ENCODE measurements around the gene SLC22A31. TPM values are rescaled to one million over a fixed set of nuclear protein-coding genes. Genes with fewer than 3 reads are reported as not detected.
A peak's percentile ranks its signal among the peaks of the same experiment; 100 is the strongest.

Gene SLC22A31
- total and polyA plus RNA-seq, 9 of the 15 experiments (the other 6 are each of a cell fraction or from before 2014, with no cell fraction given): 0.29 to 2.2 (median 0.47) TPM; not detected in 3

DNA sequence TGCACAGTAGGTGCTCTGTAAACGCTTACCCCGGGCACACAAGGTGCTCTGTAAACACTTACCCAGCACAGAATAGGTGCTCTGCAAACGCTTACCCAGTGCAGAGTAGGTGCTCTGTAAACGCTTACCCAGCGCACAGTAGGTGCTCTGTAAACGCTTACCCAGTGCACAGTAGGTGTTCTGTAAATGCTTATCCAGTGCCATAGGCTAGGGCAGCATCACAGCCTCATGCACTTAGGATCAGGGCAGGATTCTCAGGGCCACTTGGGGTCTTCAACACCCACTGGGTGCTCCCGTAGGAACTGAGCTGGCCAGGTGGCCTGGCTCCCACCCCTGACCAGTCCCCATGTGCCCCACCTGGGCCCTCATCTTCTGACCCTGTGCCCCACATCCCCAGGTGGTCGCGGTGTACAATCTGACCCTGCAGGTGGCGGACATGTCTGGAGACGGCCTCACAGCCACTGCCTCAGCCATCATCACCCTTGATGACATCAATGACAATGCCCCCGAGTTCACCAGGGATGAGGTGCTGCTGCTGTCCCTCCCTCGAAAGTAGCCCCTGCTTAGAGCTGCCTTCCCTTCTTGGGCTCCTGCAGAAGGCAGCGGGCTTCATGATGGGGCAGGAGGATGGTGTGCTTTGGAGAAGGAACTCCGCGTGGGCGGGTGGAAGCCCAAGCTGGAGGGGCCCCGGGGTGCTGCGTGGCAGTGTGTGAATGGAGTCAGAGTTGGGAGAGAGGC, 13.1 kb downstream of the SLC22A31 start (continued):
- TF ChIP-seq, protein P1, sequence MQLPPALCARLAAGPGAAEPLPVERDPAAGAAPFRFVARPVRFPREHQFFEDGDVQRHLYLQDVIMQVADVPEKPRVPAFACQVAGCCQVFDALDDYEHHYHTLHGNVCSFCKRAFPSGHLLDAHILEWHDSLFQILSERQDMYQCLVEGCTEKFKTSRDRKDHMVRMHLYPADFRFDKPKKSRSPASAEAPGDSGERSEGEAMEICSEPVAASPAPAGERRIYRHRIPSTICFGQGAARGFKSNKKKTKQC (CRISPR knock-in tag; IDR thresholded peaks at IDR 0.05): no peak
- TF ChIP-seq, protein P2, sequence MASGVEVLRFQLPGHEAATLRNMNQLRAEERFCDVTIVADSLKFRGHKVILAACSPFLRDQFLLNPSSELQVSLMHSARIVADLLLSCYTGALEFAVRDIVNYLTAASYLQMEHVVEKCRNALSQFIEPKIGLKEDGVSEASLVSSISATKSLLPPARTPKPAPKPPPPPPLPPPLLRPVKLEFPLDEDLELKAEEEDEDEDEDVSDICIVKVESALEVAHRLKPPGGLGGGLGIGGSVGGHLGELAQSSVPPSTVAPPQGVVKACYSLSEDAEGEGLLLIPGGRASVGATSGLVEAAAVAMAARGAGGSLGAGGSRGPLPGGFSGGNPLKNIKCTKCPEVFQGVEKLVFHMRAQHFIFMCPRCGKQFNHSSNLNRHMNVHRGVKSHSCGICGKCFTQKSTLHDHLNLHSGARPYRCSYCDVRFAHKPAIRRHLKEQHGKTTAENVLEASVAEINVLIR (CRISPR knock-in tag; IDR thresholded peaks at IDR 0.05): no peak
- TF ChIP-seq, protein P3, sequence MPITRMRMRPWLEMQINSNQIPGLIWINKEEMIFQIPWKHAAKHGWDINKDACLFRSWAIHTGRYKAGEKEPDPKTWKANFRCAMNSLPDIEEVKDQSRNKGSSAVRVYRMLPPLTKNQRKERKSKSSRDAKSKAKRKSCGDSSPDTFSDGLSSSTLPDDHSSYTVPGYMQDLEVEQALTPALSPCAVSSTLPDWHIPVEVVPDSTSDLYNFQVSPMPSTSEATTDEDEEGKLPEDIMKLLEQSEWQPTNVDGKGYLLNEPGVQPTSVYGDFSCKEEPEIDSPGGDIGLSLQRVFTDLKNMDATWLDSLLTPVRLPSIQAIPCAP (CRISPR knock-in tag; IDR thresholded peaks at IDR 0.05; ENCODE audit: borderline replicate concordance): no peak
- TF ChIP-seq RHOXF2B (CRISPR knock-in tag; conservative IDR thresholded peaks at IDR 0.05): no peak
- TF ChIP-seq CREM (IDR thresholded peaks at IDR 0.05; ENCODE audit: low read depth): 0 out of 2 replicates have a peak, but pooled peaks have one; percentile 6
- TF ChIP-seq, protein P4, sequence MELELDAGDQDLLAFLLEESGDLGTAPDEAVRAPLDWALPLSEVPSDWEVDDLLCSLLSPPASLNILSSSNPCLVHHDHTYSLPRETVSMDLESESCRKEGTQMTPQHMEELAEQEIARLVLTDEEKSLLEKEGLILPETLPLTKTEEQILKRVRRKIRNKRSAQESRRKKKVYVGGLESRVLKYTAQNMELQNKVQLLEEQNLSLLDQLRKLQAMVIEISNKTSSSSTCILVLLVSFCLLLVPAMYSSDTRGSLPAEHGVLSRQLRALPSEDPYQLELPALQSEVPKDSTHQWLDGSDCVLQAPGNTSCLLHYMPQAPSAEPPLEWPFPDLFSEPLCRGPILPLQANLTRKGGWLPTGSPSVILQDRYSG (tag; conservative IDR thresholded peaks at IDR 0.05; ENCODE audit: low read depth): 0 out of 2 replicates have a peak, but pooled peaks have one; percentile 31
- TF ChIP-seq, protein P5, sequence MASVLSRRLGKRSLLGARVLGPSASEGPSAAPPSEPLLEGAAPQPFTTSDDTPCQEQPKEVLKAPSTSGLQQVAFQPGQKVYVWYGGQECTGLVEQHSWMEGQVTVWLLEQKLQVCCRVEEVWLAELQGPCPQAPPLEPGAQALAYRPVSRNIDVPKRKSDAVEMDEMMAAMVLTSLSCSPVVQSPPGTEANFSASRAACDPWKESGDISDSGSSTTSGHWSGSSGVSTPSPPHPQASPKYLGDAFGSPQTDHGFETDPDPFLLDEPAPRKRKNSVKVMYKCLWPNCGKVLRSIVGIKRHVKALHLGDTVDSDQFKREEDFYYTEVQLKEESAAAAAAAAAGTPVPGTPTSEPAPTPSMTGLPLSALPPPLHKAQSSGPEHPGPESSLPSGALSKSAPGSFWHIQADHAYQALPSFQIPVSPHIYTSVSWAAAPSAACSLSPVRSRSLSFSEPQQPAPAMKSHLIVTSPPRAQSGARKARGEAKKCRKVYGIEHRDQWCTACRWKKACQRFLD (CRISPR knock-in tag; IDR thresholded peaks at IDR 0.05): no peak
- TF ChIP-seq, protein P6, sequence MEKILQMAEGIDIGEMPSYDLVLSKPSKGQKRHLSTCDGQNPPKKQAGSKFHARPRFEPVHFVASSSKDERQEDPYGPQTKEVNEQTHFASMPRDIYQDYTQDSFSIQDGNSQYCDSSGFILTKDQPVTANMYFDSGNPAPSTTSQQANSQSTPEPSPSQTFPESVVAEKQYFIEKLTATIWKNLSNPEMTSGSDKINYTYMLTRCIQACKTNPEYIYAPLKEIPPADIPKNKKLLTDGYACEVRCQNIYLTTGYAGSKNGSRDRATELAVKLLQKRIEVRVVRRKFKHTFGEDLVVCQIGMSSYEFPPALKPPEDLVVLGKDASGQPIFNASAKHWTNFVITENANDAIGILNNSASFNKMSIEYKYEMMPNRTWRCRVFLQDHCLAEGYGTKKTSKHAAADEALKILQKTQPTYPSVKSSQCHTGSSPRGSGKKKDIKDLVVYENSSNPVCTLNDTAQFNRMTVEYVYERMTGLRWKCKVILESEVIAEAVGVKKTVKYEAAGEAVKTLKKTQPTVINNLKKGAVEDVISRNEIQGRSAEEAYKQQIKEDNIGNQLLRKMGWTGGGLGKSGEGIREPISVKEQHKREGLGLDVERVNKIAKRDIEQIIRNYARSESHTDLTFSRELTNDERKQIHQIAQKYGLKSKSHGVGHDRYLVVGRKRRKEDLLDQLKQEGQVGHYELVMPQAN (IDR thresholded peaks at IDR 0.05; ENCODE audit: borderline replicate concordance): no peak
- TF ChIP-seq ZNF644 (tag; IDR thresholded peaks at IDR 0.05; ENCODE audit: low read depth): peak; percentile 59; the same call in 1 of the 2 replicates
